HepG2 (cell line): ENCODE measurements around the gene SCRT2. TPM values are rescaled to one million over a fixed set of nuclear protein-coding genes. Genes with fewer than 3 reads are reported as not detected.

Experiments used
- ATF5 ChIP-seq: sonication (generic); formaldehyde crosslinking; IDR thresholded peaks from 2 replicates; pipeline ENCODE4 v1.4.0; 2020; ENCODE audit warnings: mild to moderate bottlenecking, low read depth, missing genetic modification reagents
- ATF7 ChIP-seq, 2 experiments: fragments of 450-650 bp in 1 of 2; sonication (generic) in 1 of 2; formaldehyde crosslinking in 1 of 2; IDR thresholded peaks; 2 replicates each; pipeline versions ENCODE4 v1.4.0 to v1.6.1; 2016 to 2020; ENCODE audit warnings: antibody characterized with exemption in 1 of 2, mild to moderate bottlenecking in 1 of 2, missing genetic modification reagents in 1 of 2
- CENPT ChIP-seq: sonication (generic); formaldehyde crosslinking; IDR thresholded peaks from 2 replicates; pipeline ENCODE4 v1.8.0; 2022; ENCODE audit warnings: low read depth, mild to moderate bottlenecking, moderate library complexity, missing genetic modification reagents
- EED ChIP-seq: sonication (generic); formaldehyde crosslinking; IDR thresholded peaks from 2 replicates; pipeline ENCODE4 v1.5.0; 2020; ENCODE audit warnings: mild to moderate bottlenecking, missing genetic modification reagents
- ERF ChIP-seq: IDR thresholded peaks from 2 replicates; pipeline ENCODE4 v1.6.1; 2018; ENCODE audit warnings: missing biosample characterization, missing genetic modification reagents
- GABPB1 ChIP-seq: IDR thresholded peaks from 2 replicates; pipeline ENCODE4 v1.6.1; 2016; ENCODE audit warnings: mild to moderate bottlenecking, missing genetic modification reagents, moderate library complexity, missing compliant biosample characterization
- NFYC ChIP-seq: IDR thresholded peaks from 2 replicates; pipeline ENCODE4 v1.6.1; 2016; ENCODE audit warnings: missing genetic modification reagents, missing compliant biosample characterization
- SP5 ChIP-seq: IDR thresholded peaks from 2 replicates; pipeline ENCODE4 v1.6.1; 2016; ENCODE audit warnings: low read depth, borderline replicate concordance
- TOE1 ChIP-seq: sonication (generic); formaldehyde crosslinking; IDR thresholded peaks from 2 replicates; pipeline ENCODE4 v1.4.0; 2020; ENCODE audit warnings: mild to moderate bottlenecking, missing genetic modification reagents
- ZNF296 ChIP-seq: sonication (generic); formaldehyde crosslinking; conservative IDR thresholded peaks from 2 replicates; pipeline ENCODE4 v1.5.0; 2020; ENCODE audit warnings: mild to moderate bottlenecking, missing genetic modification reagents
- ZNF563 ChIP-seq: sonication (generic); formaldehyde crosslinking; IDR thresholded peaks from 2 replicates; pipeline ENCODE4 v1.8.0; 2022; ENCODE audit warnings: mild to moderate bottlenecking, moderate library complexity, missing genetic modification reagents
- ZNF574 ChIP-seq: sonication (generic); formaldehyde crosslinking; IDR thresholded peaks from 2 replicates; pipeline ENCODE4 v1.4.0; 2020; ENCODE audit warnings: missing genetic modification reagents
- ZNF781 ChIP-seq: sonication (generic); formaldehyde crosslinking; IDR thresholded peaks from 2 replicates; pipeline ENCODE4 v1.5.1; 2020; ENCODE audit warnings: borderline replicate concordance, mild to moderate bottlenecking, missing genetic modification reagents; ENCODE audit errors: not compliant biosample characterization
- ZNF790 ChIP-seq: sonication (generic); formaldehyde crosslinking; IDR thresholded peaks from 2 replicates; pipeline ENCODE4 v1.8.0; 2022; ENCODE audit warnings: missing genetic modification reagents, mild to moderate bottlenecking, borderline replicate concordance
- ZSCAN21 ChIP-seq: sonication (generic); formaldehyde crosslinking; IDR thresholded peaks from 2 replicates; pipeline ENCODE4 v1.8.0; 2022; ENCODE audit warnings: mild to moderate bottlenecking, missing genetic modification reagents, moderate library complexity, borderline replicate concordance
- polyA plus RNA-seq, 8 experiments: library from polyadenylated mRNA; depleted of rRNA in 3 of 8; stranded (reverse) in 7 of 8; unstranded in 1 of 8; fragments of >200 nt; fragmentation: Illumina TruSeq in 4 of 8; extraction: Trizol in 4 of 8; gene quantifications; 2 replicates each; pipeline versions ENCODE4 v1.2.1 to v1.2.3, GENCODE V29; 2011 to 2016; ENCODE audit warnings: low read depth in 4 of 8, missing spikeins in 1 of 8, mixed read lengths in 1 of 8; ENCODE audit not compliant: insufficient read depth in 1 of 8
- total RNA-seq, 5 experiments: library from RNA; depleted of rRNA; stranded (reverse); fragments of >200 nt; fragmentation: Illumina TruSeq; extraction: Trizol; gene quantifications; 2 replicates each; pipeline ENCODE4 v1.2.3, GENCODE V29; 2016; ENCODE audit warnings: low read depth in 1 of 5
- TF ChIP-seq, protein P1 (sequence below): sonication (generic); formaldehyde crosslinking; IDR thresholded peaks from 2 replicates; pipeline ENCODE4 v1.9.0; 2021; ENCODE audit warnings: missing genetic modification reagents, mild to moderate bottlenecking, borderline replicate concordance
- TF ChIP-seq, protein P2 (sequence below): sonication (generic); formaldehyde crosslinking; IDR thresholded peaks from 2 replicates; pipeline ENCODE4 v1.8.0; 2022; ENCODE audit warnings: missing genetic modification reagents, low read depth, mild to moderate bottlenecking, borderline replicate concordance
- TF ChIP-seq, protein P3 (sequence below): sonication (generic); formaldehyde crosslinking; IDR thresholded peaks from 2 replicates; pipeline ENCODE4 v1.9.0; 2021; ENCODE audit warnings: missing genetic modification reagents, borderline replicate concordance
- TF ChIP-seq, protein P4 (sequence below): sonication (generic); formaldehyde crosslinking; IDR thresholded peaks from 2 replicates; pipeline ENCODE4 v1.4.0; 2020; ENCODE audit warnings: mild to moderate bottlenecking, missing genetic modification reagents

The SCRT2 gene
- total and polyA plus RNA-seq, 2 of the 13 experiments (the other 11 are each of a cell fraction or from before 2014, with no cell fraction given), result not detected

DNA sequence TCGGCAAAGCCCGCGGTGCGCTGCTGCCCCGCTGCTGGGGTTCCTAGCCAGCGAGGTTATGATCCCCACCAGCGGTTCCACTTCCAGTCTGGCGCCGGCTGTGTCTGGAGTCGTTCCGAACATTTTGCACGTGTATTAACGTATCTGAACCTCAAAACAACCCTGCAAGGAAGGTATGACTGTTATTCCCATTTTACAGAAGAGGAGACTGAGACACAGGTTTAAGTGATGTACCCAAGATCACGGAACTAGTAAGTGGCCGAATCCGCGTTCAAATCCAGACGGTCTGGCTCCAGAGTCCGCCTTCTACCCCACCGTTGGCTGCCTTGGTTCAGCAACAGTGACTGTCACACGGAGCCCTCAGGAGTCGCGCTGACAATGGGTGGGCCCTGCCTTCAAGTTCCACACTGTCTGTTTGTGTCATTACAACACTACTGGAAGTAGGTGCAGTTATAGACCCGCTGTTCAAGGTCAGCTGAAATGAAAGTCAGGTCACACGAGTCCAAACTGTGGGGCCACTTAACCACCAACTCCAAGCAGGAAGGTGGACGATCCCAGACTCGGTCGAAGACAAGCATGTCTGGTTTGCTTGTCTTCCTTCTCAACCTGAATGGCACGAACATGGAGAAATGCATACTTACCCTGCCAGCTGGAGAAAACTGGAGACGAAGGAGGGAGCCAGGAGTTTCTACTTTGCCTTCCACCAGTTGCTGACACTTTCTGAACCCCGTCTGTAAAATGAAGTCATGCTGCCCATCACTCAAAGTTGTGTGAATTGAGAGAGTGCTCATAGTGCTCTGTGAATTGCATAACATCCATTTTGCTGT lies 21.8 kb downstream of the SCRT2 start (continued):
- TF ChIP-seq ZNF574 (CRISPR knock-in tag) (no peak), GABPB1 (no peak), ATF7 (IDR thresholded peaks at IDR 0.05) (no peak), ATF7 (CRISPR knock-in tag; IDR thresholded peaks at IDR 0.05) (no peak; the same call in 1 of the 2 replicates), EED (CRISPR knock-in tag) (0 out of 2 replicates have a peak, but pooled peaks have one; percentile 30), SP5 (CRISPR knock-in tag) (no peak), TOE1 (no peak), ERF (CRISPR knock-in tag) (no peak), CENPT (CRISPR knock-in tag) (no peak), ATF5 (CRISPR knock-in tag) (peak; percentile 79; the same call in 1 of the 2 replicates), NFYC (no peak), ZNF790 (no peak), ZNF296 (no peak), ZNF781 (no peak), ZSCAN21 (0 out of 2 replicates have a peak, but pooled peaks have one; percentile 19), ZNF563 (CRISPR knock-in tag) (peak; percentile 29; the same call in 1 of the 2 replicates)
- TF ChIP-seq, protein P1, sequence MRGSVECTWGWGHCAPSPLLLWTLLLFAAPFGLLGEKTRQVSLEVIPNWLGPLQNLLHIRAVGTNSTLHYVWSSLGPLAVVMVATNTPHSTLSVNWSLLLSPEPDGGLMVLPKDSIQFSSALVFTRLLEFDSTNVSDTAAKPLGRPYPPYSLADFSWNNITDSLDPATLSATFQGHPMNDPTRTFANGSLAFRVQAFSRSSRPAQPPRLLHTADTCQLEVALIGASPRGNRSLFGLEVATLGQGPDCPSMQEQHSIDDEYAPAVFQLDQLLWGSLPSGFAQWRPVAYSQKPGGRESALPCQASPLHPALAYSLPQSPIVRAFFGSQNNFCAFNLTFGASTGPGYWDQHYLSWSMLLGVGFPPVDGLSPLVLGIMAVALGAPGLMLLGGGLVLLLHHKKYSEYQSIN (CRISPR knock-in tag), result no peak
- TF ChIP-seq, protein P2, sequence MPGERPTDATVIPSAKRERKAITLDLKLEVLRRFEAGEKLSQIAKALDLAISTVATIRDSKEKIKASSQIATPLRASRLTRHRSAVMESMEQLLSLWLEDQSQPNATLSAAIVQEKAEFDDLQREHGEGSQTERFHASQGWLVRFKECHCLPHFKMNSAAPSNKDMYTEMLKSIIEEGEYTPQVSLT (CRISPR knock-in tag), result no peak
- TF ChIP-seq, protein P3, sequence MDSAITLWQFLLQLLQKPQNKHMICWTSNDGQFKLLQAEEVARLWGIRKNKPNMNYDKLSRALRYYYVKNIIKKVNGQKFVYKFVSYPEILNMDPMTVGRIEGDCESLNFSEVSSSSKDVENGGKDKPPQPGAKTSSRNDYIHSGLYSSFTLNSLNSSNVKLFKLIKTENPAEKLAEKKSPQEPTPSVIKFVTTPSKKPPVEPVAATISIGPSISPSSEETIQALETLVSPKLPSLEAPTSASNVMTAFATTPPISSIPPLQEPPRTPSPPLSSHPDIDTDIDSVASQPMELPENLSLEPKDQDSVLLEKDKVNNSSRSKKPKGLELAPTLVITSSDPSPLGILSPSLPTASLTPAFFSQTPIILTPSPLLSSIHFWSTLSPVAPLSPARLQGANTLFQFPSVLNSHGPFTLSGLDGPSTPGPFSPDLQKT (CRISPR knock-in tag), result no peak
- TF ChIP-seq, protein P4, sequence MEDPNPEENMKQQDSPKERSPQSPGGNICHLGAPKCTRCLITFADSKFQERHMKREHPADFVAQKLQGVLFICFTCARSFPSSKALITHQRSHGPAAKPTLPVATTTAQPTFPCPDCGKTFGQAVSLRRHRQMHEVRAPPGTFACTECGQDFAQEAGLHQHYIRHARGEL (CRISPR knock-in tag), result peak; percentile 18; the same call in 1 of the 2 replicates
